ENCODE results near the gene GPBP1L1.

The GPBP1L1 gene

GRCh38 chr1:45586769-45587168, 99.6 kb downstream of the GPBP1L1 start:
- no peak for DNase-seq (ENCODE audit: low read depth)

GRCh38 chr1:45585496-45586075, 100.7 kb downstream of the GPBP1L1 start:
- DNase-seq (ENCODE audit: low read depth) = no peak

- no peak for DNase-seq (ENCODE audit: low read depth)
These were observed 101.3 kb downstream of the GPBP1L1 start for GRCh38 chr1:45585110-45585426.

GRCh38 chr1:45584351-45585109, 101.8 kb downstream of the GPBP1L1 start:
- DNase-seq (ENCODE audit: low read depth) = peak; percentile 75

- peak; percentile 57 for DNase-seq (ENCODE audit: low read depth)
These were observed 102.5 kb downstream of the GPBP1L1 start, which contains the start of gene NASP for GRCh38 chr1:45583666-45584350. Gene NASP (plus strand): TSS chr1:45584041. CDS start chr1:45584147, 106 bp downstream.

GRCh38 chr1:45583264-45583665, 103.1 kb downstream of the GPBP1L1 start:
- DNase-seq (ENCODE audit: low read depth) = peak; percentile 97

All from stromal cell of bone marrow (primary cell).